Activated CD8-positive, alpha-beta T cell treated with anti-CD3 and anti-CD28 coated beads for 36 hours (primary cell): ENCODE results near the gene MSGN1. TPM values are rescaled to one million over a fixed set of nuclear protein-coding genes. Genes with fewer than 3 reads are reported as not detected.

Experiments
- ATAC-seq: fragments of 200-7000 bp; cut with Tn5 transposase; one replicate; pipeline ENCODE4 v1.10.0; 2021; ENCODE audit warnings: mild to moderate bottlenecking, moderate library complexity
- CTCF ChIA-PET: fragments of 350-600 bp; sonication (Branson Sonifier 250); formaldehyde crosslinking; loops from one replicate; lab custom pipeline; 2021; ENCODE audit warnings: antibody characterized with exemption; lab: Charles Lee
- POLR2A ChIA-PET: fragments of 350-600 bp; sonication (Branson Sonifier 250); formaldehyde crosslinking; loops from one replicate; lab custom pipeline; 2021; ENCODE audit warnings: antibody characterized with exemption; lab: Charles Lee
- DNase-seq: peaks from one replicate; pipeline ENCODE4 v3.0.0-alpha.2; 2020
- H3K27ac Mint-ChIP-seq: one replicate; pipeline ENCODE4 v1.8.0; 2021; ENCODE audit warnings: mild to moderate bottlenecking, mixed read lengths
- H3K27me3 Mint-ChIP-seq: one replicate; pipeline ENCODE4 v1.8.0; 2021; ENCODE audit warnings: mixed read lengths
- H3K36me3 Mint-ChIP-seq: one replicate; pipeline ENCODE4 v1.8.0; 2021; ENCODE audit warnings: low read depth, mixed read lengths
- H3K4me1 Mint-ChIP-seq: one replicate; pipeline ENCODE4 v1.8.0; 2021; ENCODE audit warnings: low read depth, mixed read lengths
- H3K4me3 Mint-ChIP-seq: one replicate; pipeline ENCODE4 v1.8.0; 2021; ENCODE audit warnings: mild to moderate bottlenecking, moderate library complexity, mixed read lengths
- H3K9me3 Mint-ChIP-seq: one replicate; pipeline ENCODE4 v1.8.0; 2021; ENCODE audit warnings: mixed read lengths
- CTCF ChIP-seq: fragments of 200-600 bp; IDR thresholded peaks from one replicate; pipeline ENCODE4 v1.8.0; 2022; ENCODE audit warnings: antibody characterized with exemption, mild to moderate bottlenecking
- intact Hi-C: fragments of 100-400 bp; cut with micrococcal nuclease; formaldehyde crosslinking; loops from one replicate; pipeline ENCODE4 v1.10.0; 2022
- total RNA-seq, 2 experiments: library from RNA; stranded (reverse); gene quantifications; one replicate each; pipeline ENCODE4 v1.2.3, GENCODE V29; 2021

MSGN1 gene
- total RNA-seq, 2 experiments from 2014 or later: not detected

DNA sequence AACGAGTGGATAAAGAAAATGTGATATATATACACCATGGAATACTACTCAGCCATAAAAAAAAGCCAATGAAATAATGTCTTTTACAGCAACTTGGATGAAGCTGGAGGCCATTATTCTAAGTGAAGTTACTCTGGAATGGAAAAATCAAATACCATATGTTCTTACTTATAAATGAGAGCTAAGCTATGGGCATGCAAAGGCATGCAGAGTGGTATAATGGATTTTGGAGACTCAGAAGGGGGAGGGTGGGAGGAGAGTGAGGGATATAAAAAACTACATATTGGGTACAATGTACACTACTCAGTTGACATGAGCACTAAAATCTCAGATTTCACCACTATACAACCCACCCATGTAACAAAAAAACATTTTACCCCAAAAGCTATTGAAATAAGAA is 1.7 kb upstream of the MSGN1 start:
- CTCF ChIA-PET: no interaction called here
- Mint-ChIP-seq H3K27me3 (peaks cover 22% of the 10 kb centered on the region), H3K4me1 (peaks cover 3% of the 10 kb centered on the region), H3K9me3 (no peaks in the 10 kb centered on the region), H3K36me3 (no peaks in the 10 kb centered on the region), H3K27ac (no peak overlapping the region), H3K4me3 (no peak overlapping the region)
- no peak for TF ChIP-seq CTCF
- ATAC-seq (no peak), DNase-seq (no peak)
- POLR2A ChIA-PET: interaction anchor here (0.6 kb wide), 1 partner anchor 12 kb away, joined by 4 read pairs; no protein-coding TSS in a partner anchor
- intact Hi-C loops: no loop called here

GRCh38 chr2:17815468-17816184 is 634 bp upstream of the MSGN1 start:
- CTCF ChIA-PET: no interaction called here
- no peaks in the 10 kb centered on the region for H3K9me3 Mint-ChIP-seq
- ATAC-seq: no peak

DNA sequence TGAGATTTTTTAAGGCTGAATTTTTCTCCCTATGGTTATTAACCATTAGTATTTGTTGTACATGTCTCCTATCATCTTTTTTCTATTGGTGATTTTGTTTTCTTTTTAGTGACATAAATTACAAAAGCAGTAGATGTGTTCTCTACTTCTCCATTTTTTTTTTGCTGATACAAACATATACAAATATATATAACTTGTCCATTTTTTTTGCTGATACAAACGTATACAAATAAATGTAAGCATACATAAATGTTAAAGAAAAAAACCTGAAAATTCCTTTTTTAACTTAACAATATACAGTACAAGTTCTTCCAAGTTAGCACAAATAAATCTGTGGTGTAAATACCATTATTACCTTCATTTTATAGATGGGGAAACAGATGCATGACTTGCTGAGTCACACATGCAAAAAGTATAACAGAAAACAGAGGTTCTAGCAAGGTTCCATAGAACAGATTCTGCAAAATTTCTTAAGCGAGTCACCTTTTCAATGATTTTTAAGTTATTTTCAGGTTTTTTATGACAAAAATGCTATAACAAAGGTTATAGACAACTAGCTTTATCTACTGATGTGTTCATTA is 2.1 kb downstream of the MSGN1 start:
- H3K27me3 Mint-ChIP-seq: peaks cover 21% of the 10 kb centered on the region

More at GRCh38 chr2:17815468-17816184, 634 bp upstream of the MSGN1 start:
- Mint-ChIP-seq H3K27ac (no peak overlapping the region), H3K36me3 (no peaks in the 10 kb centered on the region), H3K4me3 (no peak overlapping the region), H3K27me3 (peaks cover 21% of the 10 kb centered on the region), H3K4me1 (peaks cover 3% of the 10 kb centered on the region)
- DNase-seq: no peak
- POLR2A ChIA-PET: interaction anchor here (0.6 kb wide), 1 partner anchor 13 kb away, joined by 4 read pairs; no protein-coding TSS in a partner anchor
- TF ChIP-seq CTCF: no peak
- intact Hi-C loops: no loop called here

GRCh38 chr2:17821080-17821479 is 4.8 kb downstream of the MSGN1 start:
- H3K9me3 Mint-ChIP-seq: no peaks in the 10 kb centered on the region
- peaks cover 20% of the 10 kb centered on the region for H3K27me3 Mint-ChIP-seq
- no peak for DNase-seq
- H3K4me3 Mint-ChIP-seq: no peak overlapping the region
- no peak for TF ChIP-seq CTCF
- intact Hi-C loops: no loop called here
- H3K4me1 Mint-ChIP-seq: peaks cover 3% of the 10 kb centered on the region
- ChIA-PET CTCF (interaction anchor here (3.5 kb wide), 1 partner anchor 10 kb away, joined by 11 read pairs; no protein-coding TSS in a partner anchor), POLR2A (no interaction called here)
- ATAC-seq: no peak
- no peaks in the 10 kb centered on the region for H3K36me3 Mint-ChIP-seq
- H3K27ac Mint-ChIP-seq: no peak overlapping the region

More for the DNA sequence above, 2.1 kb downstream of the MSGN1 start:
- DNase-seq (no peak), ATAC-seq (no peak)
- no peak overlapping the region for H3K4me3 Mint-ChIP-seq
- intact Hi-C loops: no loop called here
- POLR2A ChIA-PET: no interaction called here
- no peaks in the 10 kb centered on the region for H3K9me3 Mint-ChIP-seq
- H3K27ac Mint-ChIP-seq: no peak overlapping the region
- no peaks in the 10 kb centered on the region for H3K36me3 Mint-ChIP-seq
- TF ChIP-seq CTCF: no peak
- CTCF ChIA-PET: interaction anchor here (3.5 kb wide), 1 partner anchor 12 kb away, joined by 11 read pairs; no protein-coding TSS in a partner anchor
- H3K4me1 Mint-ChIP-seq: peaks cover 7% of the 10 kb centered on the region
